HG03097 (cell line): ENCODE data around the gene ZFC3H1.

Source experiments
- ATAC-seq: cut with Tn5 transposase; IDR thresholded peaks from one replicate; pipeline ENCODE4 v1.9.1; 2021; ENCODE audit not compliant: unreplicated experiment, low FRiP score

ZFC3H1 gene

DNA sequence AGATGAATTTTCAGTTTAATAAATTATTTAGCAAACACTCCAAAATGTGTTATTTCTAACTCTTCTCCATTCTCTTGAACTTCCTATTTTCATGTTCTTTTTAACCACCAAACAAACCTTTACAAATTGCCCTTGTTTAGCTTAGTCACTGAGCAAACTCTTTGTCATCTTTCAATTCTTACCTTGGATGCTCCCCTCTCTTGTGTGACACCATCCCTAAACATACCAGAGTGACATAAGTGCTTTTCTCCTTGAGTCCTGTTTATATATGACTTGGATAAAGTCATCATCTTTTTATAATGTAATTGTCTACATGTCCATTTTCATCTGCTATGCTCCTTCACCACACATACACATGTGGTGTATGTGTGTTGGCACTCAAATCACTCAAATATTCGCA lies 18.8 kb upstream of the ZFC3H1 start:
- no peak for ATAC-seq

DNA sequence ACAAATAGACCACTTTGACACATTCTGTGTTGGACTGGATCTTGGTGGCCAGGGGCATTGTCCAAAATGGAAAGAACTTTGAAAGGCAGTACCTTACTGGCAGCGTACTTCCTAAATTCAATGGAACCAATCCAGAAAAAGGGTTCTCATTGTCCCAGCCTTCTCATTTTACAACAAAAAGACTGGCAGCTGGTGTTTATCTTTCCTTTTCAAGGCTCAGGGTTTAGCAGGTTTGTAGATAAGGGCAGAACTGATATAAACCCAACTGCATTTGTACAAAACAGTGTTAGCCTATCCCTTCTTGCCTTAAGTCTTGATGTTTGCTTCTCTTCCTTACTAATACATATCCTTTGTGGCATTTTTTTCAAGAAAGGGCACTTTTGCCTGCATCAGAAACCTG lies 8.2 kb upstream of the ZFC3H1 start:
- no peak for ATAC-seq

DNA sequence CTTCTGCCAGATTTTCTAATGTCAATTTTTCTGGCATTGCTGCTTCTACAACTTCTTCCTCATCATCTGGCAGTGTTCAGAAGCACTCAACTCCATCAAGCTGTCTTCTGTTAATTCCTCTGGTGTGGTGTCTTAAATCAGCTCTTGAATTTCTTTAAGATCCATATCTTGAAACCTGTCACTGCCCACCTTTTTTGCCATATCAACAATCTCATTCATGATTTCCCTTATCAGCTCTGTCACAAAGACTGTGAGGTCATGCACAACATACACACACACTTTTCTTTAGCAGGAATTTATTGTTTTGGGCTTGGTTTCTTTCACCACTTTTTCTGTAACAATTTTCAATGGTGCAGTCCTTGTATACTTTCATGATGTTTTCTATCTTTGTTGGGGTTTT lies 7.7 kb upstream of the ZFC3H1 start:
- ATAC-seq: no peak

DNA sequence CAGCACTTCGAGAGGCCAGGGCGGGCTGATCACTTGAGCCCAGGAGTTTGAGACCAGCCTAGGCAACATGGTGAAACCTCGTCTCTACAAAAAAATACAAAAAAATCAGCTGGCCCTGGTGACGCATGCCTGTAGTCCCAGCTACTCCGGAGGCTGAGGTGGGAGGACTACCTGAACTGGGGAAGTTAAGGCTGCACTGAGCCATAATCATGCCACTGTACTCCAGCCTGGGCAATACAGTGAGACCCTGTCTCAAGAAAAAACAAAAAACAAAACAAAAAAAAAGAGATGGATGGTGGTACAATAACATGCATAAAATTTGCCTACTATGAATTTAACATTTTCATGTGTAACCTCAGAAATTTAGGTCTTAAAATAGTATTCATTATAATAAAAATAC lies 2.6 kb upstream of the ZFC3H1 start:
- ATAC-seq: no peak

DNA sequence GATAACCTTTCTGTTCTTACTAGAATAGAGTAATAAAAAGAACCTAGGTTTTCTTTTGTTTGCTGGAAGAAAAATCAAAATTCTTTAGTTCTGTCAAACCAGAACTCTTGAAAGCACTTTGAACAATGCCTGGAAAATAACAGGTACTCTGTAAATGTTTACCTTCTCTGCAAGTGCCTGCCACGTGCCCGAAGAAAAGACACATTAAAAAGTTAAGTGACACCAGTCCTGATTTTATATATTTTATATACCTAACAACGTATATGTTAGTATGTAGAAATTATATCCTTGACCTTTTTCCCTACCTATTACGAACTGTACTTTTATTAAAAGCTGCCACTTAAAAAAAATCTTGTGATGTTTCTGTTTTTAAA lies 1.4 kb upstream of the ZFC3H1 start:
- ATAC-seq: no peak

DNA sequence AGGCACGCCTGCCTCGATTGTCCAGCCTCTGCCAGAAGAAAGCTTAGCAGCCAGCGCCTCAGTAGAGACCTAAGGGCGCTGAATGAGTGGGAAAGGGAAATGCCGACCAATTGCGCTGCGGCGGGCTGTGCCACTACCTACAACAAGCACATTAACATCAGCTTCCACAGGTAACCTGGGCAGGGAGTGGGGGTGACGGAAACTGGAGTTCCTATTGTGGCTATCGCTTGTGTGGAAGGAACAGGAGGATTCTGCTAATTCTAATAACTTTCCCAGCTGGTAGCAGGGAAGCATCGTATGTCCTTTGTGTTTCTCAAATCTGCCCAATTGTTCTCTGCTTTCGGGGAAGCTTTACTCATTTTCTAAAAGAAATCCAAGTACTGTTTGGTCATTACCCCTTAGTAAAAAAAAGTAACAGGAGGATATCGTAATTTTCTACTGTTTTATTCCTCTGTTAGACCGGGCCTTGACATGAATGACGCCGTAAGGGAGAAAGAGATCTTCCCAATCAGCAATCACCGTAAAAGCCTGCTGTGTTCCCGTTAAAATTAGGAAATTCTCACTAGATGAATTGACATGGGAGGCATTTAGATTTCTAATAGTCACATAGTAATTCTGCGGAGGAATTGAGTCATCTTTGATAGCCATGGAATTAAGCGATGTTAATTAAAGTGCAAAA lies 902 bp upstream of the ZFC3H1 start:
- no peak for ATAC-seq

DNA sequence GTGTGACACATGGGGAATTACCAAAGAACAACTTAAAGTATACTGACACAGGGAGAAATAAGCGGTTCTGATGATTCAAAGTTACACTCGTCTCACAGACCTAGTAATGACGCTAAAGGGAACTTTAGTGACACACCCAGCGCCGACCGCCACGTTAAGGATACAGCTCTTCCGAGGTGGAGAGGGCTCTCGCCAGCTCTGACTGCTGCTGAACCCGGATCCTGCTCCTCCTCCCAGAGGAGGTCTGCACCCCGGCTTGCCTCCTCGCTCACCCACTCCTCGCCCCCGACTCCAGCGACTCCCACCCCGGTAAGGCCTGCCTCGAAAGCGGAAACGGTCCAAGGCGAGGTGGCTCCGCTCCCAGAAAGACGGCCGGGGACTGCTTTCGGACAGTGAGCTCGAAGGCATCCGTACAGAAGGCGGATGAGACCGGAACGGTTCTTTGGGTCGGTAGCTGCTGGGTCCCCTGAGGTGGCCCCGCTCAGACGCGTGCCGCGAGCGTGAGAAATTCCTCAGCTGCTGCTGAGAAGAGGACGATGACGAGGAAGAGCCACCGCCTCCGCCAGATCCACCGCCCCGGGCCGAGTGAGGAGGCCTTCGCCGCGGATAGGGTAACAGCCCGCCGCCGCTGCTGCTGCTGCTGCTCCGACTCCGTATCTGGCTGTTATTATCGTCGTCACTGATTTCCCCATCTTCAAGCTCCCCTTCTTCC lies 643 bp downstream of the ZFC3H1 start:
- peak; percentile 16 for ATAC-seq

DNA sequence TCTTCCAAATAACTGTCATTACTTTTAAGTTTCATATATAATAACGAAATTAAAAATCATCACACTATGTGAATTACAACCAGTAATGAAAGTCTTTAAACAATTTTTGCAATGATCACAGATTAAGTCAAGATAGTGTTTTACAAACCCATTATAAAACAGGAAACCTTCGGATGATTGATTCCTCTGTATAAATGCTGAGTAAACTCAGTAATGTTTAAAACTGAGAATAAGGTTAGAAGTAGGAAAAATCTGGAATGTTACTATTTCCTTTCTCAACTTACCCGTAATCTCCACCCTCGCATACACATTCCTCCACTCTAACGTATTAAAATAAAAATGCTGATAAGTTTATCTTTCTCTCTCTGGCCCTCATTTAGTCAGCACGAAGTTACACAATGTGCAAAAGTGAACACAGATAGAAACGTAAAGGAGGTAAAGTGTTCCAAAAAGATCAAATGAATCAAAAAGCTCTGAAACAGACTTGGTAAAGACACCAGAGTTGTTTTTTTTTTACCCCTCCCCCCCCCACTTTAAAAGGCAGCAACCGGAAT lies 1.6 kb downstream of the ZFC3H1 start:
- ATAC-seq: no peak

DNA sequence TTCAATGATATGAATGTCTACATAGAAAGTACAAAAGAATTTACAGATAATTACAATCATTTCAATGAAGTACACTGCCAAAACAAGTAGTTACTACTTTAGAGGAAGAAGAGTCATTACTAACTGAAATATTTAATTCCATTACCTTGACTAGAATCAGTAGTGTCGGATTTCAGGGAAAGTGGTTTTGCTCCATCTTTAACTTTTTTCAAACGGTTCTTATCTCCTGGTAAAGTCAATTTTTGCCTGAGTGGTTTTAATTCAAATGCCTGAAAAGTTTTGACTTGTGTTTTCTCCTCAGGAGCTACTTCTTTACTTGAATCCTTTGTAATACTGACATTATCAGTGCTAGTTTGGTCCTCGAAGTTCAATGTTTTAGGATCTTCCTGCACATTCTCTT lies 6.9 kb downstream of the ZFC3H1 start:
- no peak for ATAC-seq

DNA sequence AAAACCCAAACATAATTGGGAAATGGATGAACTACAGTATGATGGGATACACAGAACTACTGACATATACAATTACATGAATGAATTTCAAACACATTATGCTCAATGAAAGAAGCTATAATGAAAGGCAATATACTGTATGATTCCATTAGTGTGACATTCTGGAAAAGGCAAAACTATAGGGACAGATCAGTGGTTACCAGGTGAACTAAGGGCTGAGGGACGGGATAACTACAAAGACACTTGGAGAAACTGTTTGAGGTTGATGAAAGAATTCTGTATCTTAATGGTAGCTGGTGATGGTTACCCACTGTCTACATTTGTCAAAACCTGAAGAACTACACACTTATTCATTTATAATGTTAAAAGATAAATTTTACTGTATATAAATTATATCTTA lies 7.7 kb downstream of the ZFC3H1 start:
- no peak for ATAC-seq

DNA sequence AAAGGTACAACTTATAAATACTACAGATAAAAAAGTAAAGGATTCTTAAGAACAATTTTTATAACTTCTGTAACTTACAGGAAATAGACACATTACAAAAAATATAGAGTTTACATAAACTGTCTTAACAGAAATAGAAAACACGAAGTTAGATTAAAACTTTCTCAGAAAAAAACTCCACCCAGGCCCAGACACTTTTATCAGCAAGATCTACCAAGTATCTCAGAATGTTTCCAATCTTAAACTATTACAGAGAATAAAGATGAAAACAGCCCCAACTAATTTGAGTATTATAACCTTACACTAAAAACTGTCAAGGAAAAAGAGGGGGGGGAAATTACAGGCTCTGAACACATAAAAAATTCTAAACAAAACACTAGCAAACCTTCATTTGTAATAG lies 8.2 kb downstream of the ZFC3H1 start:
- no peak for ATAC-seq

DNA sequence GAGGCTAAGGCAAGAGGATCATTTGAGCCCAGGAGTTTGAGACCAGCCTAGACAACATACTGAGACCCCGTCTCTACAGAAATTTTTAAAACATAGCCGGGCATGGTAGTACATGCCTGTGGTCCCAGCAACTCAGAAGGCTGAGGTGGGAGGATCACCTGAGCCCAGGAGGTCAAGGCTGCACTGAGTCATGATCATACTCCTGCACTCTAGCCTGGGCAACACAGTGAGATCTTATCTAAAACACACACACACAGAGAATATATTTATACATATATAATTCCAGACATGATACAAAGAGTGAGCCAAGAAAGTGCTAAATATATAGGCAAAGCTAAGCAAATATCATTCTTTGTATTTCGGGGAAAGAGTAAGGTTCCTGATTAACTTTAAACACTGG lies 9.4 kb downstream of the ZFC3H1 start:
- ATAC-seq: no peak

DNA sequence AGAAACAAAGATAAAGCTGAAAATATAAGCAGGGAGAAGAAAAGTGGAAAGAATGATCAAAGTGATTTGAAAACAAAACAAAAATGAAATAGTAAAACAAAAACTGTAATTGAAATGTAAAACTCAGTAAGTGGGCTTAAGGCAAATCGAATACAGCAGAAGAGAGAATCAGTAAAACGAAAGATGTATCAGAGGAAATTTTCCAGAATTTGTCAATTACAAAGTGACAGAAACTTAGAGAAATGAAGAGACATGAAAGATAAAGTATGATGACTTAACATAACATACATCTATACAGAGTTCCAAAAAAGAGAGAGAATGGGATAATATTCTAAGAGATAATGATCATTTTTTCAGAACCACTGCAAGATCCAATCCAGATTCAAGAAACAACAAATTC lies 10.5 kb downstream of the ZFC3H1 start:
- no peak for ATAC-seq

DNA sequence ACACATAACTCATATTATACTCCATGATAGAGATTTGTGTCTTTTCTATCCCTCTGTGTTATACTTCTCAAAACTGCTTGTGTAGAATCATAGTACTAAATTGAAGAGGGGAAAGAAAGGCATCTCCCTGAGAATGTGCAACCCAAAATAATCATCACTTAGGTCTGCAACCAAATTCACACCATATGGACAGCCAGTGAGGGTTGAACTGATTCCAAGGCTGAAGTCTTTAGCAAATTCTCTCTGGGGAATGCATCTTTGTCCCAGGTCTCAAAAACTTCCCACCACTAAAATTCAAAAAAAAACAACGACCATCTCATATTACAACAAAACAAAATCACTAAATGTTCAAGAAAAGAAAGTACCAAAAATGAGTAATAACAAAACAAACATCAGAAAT lies 11.0 kb downstream of the ZFC3H1 start:
- ATAC-seq: no peak

DNA sequence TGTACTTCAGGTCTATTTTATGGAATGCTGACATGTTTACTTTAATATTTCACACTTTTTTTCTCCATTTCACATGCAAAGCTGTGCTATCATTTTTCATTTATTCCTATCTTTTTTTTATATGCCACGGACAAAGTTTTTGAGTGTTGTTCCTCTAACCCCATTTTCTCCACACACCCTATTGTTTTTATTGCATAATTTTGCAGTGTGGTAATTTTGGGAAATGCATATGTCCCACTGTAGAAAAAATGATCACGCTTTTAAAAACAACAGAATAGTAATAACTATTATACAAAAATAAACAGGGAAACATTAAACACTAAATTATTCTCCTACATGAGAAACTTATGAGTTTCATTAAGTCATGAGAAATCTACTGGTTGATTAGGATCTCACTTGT lies 14.2 kb downstream of the ZFC3H1 start:
- ATAC-seq: no peak

DNA sequence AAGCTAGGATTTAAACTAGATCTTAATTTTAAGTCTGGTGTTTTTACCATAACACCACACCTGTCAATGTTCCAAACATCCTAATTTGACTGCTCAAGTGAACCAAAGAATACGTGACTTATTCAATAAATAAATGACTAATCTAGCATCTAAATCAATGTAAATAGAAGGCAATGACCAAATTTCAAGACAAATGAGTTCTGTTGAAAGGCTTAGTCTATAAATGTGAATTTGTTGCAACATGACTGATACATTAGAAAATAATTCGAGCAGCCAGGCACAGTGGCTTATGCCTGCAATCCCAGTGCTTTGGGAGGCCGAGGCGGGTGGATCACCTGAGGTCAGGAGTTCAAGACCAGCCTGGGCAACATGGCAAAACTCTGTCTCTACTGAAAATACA lies 15.1 kb downstream of the ZFC3H1 start:
- no peak for ATAC-seq

DNA sequence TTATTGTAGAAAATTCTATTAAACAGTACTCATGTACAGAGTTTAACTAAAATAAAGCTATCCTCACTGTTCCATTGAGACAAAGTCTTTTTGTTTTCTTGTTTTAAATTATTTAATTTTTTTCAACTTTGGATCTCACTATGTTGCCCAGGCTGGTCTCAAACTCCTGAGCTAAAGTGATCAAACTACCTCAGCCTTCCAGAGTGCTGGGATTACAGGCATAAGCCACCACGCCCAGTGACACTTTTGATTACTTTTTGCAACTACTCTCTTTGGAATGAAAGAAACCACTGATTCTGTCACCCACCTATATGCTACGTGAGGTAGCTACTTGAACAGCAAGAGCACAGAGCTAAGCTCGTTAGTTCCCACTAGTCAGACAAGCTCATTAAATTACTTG lies 17.1 kb downstream of the ZFC3H1 start:
- ATAC-seq: no peak

DNA sequence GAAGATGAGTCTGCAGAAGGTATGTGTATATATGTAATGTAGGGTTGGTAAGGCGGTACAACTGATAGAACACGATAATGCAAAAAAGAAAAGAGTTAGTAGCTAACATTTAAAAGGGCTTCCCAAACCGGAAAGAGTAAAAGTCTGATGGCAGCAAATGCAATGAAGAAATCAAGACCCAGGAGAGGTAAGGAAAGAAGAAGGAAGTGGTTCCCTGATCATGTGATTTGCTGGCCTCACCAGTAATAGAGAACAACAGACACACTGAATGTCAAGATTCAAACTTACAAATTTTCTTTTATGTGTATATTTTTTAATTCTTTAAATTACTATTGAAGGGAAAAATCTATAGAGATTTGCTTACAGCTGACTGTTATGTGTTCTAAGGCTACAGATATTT lies 18.4 kb downstream of the ZFC3H1 start:
- no peak for ATAC-seq

DNA sequence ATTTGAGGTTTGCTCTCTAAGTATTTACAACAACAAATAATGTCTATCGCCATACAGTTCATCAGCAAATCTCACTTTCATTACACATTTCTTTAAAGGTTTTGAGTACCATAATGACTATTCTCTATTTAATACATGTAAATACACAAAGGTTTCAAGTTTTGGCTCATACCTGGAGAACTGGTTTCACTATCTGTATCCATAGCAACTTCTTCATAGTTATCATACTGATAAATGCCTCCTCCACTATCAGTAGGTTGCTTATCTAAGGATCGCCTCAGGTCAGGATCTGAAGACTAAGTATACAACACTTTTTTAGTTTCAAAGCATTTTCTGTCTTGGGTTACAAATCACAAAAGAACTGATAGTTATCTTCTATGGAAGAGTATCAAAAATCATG lies 21.4 kb downstream of the ZFC3H1 start:
- ATAC-seq: no peak

DNA sequence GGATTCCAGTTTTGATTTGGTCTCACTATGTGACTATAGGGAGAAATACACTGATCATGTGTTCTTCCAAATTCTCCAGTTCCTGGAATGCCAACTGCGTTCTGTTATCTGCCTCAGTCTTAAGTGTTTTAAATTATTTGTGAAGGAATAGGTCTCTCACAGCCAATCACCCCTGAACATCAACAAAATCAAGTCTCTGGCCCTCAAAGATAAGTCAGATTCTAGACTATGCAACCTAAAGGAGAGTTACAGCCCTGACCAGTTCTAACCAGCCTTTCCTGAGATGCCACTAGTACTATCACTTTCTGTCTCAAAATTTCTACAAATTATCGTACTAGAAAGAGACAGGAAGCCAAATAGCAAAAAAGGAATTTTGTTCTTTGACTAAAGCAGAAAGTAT lies 22.3 kb downstream of the ZFC3H1 start:
- no peak for ATAC-seq

DNA sequence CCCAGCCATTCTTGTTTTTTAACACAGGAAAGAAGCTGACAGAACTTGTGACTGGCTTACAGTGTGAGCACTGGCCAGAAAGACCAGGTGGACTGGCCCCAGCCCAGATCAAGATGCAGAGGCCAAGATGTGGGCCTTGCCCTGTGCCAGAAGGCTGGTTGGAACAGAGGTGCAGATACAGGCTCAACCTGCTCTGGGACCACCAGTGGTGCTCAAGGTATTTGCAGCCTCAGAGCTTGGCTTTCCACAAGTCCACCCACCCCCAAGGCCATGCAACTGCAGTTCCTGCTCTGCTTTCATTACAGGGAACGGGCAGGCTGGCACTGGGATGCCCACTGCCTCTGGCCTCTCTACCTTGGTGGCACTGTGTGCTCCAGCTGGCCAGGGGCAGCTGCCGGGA lies 23.3 kb downstream of the ZFC3H1 start:
- no peak for ATAC-seq

DNA sequence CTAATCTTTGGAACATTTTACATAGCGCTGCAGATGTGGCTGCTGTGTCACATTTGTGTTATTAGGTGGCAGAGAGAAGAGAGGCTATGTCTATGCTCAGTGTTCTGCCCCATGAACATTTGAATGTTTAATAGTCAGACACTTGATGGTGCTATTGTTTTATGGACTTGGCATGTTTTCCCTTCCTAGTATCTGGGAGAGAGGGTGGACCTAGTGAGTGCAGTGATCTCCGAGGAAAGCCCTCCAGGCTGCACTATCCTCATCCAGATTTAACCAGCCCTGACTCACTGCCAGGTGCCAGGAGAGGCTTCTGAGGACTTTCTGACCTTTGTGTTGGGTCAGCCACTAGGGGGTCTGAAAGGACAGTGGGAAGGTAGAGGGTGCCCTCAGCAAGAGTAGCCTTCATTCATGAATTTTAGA lies 24.3 kb downstream of the ZFC3H1 start:
- no peak for ATAC-seq
